ENCODE data around the gene GPR52.

The GPR52 gene

DNA sequence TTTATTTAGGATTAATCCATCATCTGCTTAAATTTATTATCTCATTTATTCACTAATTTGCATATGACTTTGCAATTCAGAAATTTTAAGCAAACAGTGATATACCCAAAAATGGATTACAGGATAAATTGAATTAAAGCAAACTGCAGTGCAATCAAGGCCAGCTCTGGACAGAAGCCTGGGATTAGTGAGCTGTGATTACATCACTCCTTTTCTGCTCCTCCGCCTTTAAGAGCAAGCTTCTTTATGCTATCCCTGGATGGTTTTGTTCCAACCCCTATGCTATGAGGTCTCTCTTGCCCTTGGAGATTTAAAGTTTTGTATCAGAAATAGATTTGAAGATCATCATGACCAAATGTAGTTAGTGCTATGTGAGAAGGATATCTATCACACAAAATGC, 32.6 kb downstream of the GPR52 start:
- H3K4me3 ChIP-seq (ENCODE audit: insufficient read depth, low read length, poor library complexity, severe bottlenecking): no peak overlapping the region
- H3K36me3 ChIP-seq (ENCODE audit: low read length): no peaks in the 10 kb centered on the region; the same call in 1 of the 2 replicates
- H3K4me2 ChIP-seq (ENCODE audit: low read depth, low read length, poor library complexity, severe bottlenecking): no peak overlapping the region
- no peaks in the 10 kb centered on the region; the same call in 1 of the 2 replicates for H3F3A ChIP-seq (ENCODE audit: insufficient read depth)
- H3K9ac ChIP-seq (ENCODE audit: low read length): no peak overlapping the region
- no peaks in the 10 kb centered on the region for H3K9me3 ChIP-seq (ENCODE audit: insufficient read depth, low read length)
- no peaks in the 10 kb centered on the region for H3K9me2 ChIP-seq (replicated peaks; ENCODE audit: insufficient read depth, low read length)
- TF ChIP-seq EZH2phosphoT487 (conservative IDR thresholded peaks at IDR 0.05; ENCODE audit: low read length): no peak
- TF ChIP-seq CTCF (IDR thresholded peaks at IDR 0.05; ENCODE audit: insufficient read depth, low read length, poor library complexity, severe bottlenecking): no peak
- H3K27ac ChIP-seq (ENCODE audit: low read depth, low read length): no peak overlapping the region
- H4K20me1 ChIP-seq (ENCODE audit: low read depth, low read length): no peaks in the 10 kb centered on the region
- no peak overlapping the region for H2AFZ ChIP-seq (ENCODE audit: low read depth, low read length, severe bottlenecking)
- no peaks in the 10 kb centered on the region for H3K27me3 ChIP-seq (ENCODE audit: low read length)
- peaks cover 9% of the 10 kb centered on the region for H3K79me2 ChIP-seq (ENCODE audit: insufficient read depth, low read length)

DNA sequence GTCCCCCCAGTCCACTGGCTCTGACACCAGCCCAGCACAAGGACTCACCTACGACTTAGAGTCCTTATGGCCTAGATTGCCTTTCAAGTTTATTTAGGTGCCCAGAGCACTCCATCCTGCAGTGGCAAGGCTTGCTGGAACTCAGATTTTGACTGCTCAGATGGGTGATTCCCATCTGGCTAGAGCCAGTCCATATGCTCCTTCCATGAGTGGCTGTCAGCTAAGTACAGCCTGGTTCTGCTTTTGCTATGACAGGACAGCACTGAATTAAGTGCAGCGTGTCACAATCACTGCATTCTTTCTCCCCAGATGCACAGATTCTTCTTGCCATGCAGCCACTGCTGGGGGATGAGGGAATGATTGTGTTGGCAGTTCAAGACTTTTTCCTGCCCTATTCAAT, 43.8 kb downstream of the GPR52 start:
- H4K20me1 ChIP-seq (ENCODE audit: low read depth, low read length): no peaks in the 10 kb centered on the region
- TF ChIP-seq CTCF (IDR thresholded peaks at IDR 0.05; ENCODE audit: insufficient read depth, low read length, poor library complexity, severe bottlenecking): no peak
- TF ChIP-seq EZH2phosphoT487 (conservative IDR thresholded peaks at IDR 0.05; ENCODE audit: low read length): no peak
- no peaks in the 10 kb centered on the region for H3F3A ChIP-seq (ENCODE audit: insufficient read depth)

GRCh38 chr1:174497478-174497877, 49.7 kb downstream of the GPR52 start:
- H3K27ac ChIP-seq (ENCODE audit: low read depth, low read length): no peak overlapping the region
- no peaks in the 10 kb centered on the region for H3K9me2 ChIP-seq (replicated peaks; ENCODE audit: insufficient read depth, low read length)
- peaks cover 3% of the 10 kb centered on the region; the same call in 1 of the 2 replicates for H3K36me3 ChIP-seq (ENCODE audit: low read length)
- H3K9ac ChIP-seq (ENCODE audit: low read length): no peak overlapping the region
- H3K27me3 ChIP-seq (ENCODE audit: low read length): no peaks in the 10 kb centered on the region
- H2AFZ ChIP-seq (ENCODE audit: low read depth, low read length, severe bottlenecking): no peak overlapping the region
- no peaks in the 10 kb centered on the region for H3F3A ChIP-seq (ENCODE audit: insufficient read depth)
- H3K9me3 ChIP-seq (ENCODE audit: insufficient read depth, low read length): no peaks in the 10 kb centered on the region
- no peak overlapping the region for H3K4me3 ChIP-seq (ENCODE audit: insufficient read depth, low read length, poor library complexity, severe bottlenecking)
- no peaks in the 10 kb centered on the region for H4K20me1 ChIP-seq (ENCODE audit: low read depth, low read length)
- H3K4me2 ChIP-seq (ENCODE audit: low read depth, low read length, poor library complexity, severe bottlenecking): no peak overlapping the region
- TF ChIP-seq CTCF (IDR thresholded peaks at IDR 0.05; ENCODE audit: insufficient read depth, low read length, poor library complexity, severe bottlenecking): no peak
- no peak for TF ChIP-seq EZH2phosphoT487 (conservative IDR thresholded peaks at IDR 0.05; ENCODE audit: low read length)
- H3K79me2 ChIP-seq (ENCODE audit: insufficient read depth, low read length): 0 out of 2 replicates have a peak, but pooled peaks cover 3% of the 10 kb centered on the region

More for the DNA sequence above, 43.8 kb downstream of the GPR52 start:
- no peak overlapping the region for H3K4me2 ChIP-seq (ENCODE audit: low read depth, low read length, poor library complexity, severe bottlenecking)
- no peaks in the 10 kb centered on the region for H3K9me3 ChIP-seq (ENCODE audit: insufficient read depth, low read length)
- no peak overlapping the region for H3K9ac ChIP-seq (ENCODE audit: low read length)
- peaks cover 3% of the 10 kb centered on the region; the same call in 1 of the 2 replicates for H3K79me2 ChIP-seq (ENCODE audit: insufficient read depth, low read length)
- H3K27ac ChIP-seq (ENCODE audit: low read depth, low read length): no peak overlapping the region
- H2AFZ ChIP-seq (ENCODE audit: low read depth, low read length, severe bottlenecking): no peak overlapping the region
- no peaks in the 10 kb centered on the region for H3K9me2 ChIP-seq (replicated peaks; ENCODE audit: insufficient read depth, low read length)
- H3K27me3 ChIP-seq (ENCODE audit: low read length): no peaks in the 10 kb centered on the region
- H3K4me3 ChIP-seq (ENCODE audit: insufficient read depth, low read length, poor library complexity, severe bottlenecking): no peak overlapping the region
- H3K36me3 ChIP-seq (ENCODE audit: low read length): no peaks in the 10 kb centered on the region
